ENCODE measurements around the gene CREB5. TPM values are rescaled to one million over a fixed set of nuclear protein-coding genes. Genes with fewer than 3 reads are reported as not detected.

CREB5 gene
- polyA plus RNA-seq, 4 donors = 7.4 to 13.4 (median 8.4) TPM

DNA sequence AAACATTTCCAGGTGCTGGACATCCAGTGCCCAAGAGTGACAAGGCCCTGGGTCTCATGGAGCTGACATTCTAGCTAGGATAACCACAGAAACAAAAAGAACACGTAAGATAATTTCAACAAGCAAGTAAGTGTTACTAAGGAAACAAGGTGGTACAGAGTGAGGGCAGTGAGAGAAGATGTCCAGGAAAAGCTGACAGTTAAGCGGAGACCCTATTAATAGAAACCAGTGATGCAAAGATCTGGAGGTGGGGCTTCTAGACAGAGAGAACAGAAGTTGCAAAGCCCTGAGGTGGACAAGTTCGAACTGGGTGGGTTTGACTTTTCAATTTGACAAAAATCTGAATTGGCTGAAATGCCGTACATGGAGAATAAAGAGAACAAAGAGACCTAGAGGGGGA lies 449.5 kb downstream of the CREB5 start:
- no peak for DNase-seq (ENCODE audit: low read depth in 4 of 4, low spot score in 3 of 4)

DNA sequence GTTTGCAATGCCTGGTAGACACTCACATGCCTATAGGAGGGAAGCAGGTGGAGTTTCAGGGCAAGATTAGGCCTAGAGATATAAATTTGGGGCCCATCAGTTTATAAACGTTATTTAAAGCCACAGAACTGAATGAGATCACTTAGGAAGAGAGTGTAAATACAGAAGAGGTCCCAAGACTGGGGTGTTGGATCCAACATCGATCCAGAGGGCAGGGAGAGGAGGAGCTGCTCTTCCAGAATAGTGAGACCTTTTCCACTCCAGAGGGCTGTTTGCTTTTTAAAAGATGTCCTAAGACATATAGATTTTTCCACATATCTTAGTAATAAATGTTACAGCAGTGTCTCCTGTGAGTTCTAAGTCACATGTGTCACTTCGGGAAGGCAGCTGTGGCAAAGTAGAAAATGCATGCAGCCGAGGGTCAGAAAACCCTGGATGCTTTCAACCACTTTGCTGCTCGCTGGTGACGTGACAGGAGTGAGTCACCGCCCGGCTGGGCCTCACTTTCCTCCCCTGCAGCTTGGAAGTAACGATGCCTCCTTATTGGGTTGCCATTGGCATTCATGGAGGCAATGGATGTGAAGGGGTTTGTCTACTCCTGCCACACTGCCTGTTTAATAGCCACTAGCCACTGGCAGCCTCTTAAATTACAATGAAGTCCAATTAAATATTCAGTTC lies 450.4 kb downstream of the CREB5 start:
- no peak for DNase-seq (ENCODE audit: low read depth in 4 of 4, low spot score in 3 of 4)

DNA sequence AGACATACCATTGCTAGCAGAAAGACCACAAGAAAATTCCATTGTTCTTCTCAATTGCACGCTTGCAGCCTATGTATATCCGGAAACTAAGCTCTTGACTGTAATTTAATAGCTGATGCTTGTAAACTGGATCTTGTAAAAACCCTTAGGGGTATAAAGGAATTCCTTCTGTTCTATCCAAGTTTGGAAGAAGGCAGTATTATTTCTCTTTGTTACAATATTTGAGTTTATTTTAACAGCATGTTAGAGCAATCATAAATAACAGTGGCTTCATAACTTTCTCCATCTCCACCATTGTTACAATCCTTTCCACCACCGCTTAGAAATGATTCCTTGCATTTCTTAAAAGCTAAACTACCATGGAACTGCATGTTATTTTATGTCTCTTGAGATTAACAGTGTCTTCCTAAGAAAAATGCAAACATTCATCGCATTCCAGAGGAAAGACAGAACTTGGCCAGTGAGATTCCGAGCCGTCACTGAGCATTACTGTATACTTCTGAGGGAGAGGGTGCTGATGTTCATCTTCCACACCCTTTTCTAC lies 453.4 kb downstream of the CREB5 start:
- DNase-seq (ENCODE audit: low read depth in 4 of 4, low spot score in 3 of 4) = no peak

DNA sequence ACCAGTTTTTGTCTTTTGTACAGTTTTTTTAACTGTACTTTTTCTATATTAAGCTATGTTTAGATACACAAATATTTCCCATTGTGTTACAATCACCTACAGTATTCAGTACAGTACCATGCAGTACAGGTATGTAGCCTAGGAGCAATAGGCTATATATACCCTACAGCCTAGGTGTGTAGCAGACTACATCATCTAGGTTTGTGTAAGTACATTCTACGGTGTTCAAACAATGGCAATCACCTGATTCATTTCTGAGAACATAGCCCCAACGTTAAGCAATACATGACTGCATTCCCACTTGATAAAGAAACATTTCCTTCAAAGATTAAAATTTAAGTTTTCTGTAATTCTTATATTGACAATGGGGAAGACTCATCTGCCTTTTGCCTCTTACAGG lies 456.4 kb downstream of the CREB5 start:
- DNase-seq (ENCODE audit: low read depth in 4 of 4, low spot score in 3 of 4) = no peak

DNA sequence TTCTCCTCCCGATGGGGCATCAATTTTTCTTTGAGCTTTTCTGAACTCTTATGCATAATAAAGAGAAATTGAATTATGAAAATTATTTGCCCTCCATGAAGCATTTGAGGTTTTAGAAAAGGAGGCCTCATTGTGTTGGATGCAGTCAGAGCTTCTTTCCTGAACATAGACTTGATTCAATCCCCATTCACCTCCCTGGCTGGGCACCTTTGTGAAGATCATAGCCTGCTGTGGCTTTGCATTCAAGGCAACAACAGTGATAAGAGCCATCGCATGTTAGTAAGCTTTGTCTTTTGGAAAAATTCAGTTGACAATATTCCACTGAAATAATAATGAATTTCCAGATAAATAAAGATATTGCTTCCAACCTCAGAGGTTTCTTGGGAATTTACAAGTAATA lies 458.8 kb downstream of the CREB5 start:
- DNase-seq (ENCODE audit: low read depth in 4 of 4, low spot score in 3 of 4) = no peak

DNA sequence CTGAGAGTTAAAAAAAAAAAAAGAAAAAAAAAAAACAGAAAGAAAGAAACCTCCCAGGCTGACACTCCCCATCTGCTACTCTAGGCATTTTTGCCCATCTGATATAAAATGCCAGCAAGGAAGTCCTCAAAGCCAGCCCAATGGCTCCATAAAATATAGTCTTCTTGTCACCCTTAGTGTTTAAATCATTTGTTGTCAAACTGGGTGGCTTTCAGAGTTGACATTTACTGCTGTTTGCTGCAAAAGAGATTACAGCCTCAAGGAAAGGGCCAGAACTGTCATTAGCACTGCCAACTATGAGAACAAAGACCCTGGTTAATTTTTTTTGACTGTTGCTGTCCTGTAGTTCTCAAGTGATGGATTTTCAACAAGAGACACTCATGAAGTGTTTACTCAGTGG lies 459.3 kb downstream of the CREB5 start:
- DNase-seq (ENCODE audit: low read depth in 4 of 4, low spot score in 3 of 4) = no peak

DNA sequence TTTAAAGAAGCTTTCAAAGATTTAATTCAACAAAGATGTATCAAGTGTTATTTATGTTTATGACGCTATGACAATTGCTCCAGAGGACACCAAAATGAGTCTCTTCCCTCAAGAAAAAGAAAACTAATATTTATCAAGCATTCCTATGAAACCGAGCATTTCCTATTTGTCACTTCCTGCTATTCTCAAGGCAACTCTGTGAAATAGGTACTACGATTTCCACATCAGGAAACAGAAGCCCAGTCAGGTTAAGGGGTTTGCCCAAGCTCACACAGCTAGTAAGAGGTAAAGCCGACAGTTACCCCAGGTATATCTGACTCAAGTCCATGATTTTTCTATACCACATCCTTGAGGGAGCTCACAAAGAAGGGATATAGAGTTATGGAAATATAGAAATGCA lies 459.9 kb downstream of the CREB5 start:
- DNase-seq (ENCODE audit: low read depth in 4 of 4, low spot score in 3 of 4) = no peak

DNA sequence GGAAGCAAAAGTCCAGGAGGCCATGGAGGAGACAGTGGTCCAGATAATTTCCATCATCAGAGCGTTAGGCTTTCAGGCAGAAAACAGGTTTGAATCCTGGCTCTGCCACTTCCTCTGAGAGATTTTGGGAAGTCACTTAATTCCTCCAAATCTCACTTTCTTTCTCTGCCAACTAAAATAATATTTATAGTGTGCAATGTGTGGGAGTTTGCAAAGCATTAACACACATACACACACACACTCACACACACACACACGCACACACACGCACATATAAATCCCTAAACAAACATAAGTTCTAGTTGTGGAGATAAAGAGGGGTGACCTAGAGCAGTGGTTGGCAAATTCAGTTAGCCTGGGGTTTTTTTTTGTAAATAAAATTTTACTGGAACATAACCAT lies 461.0 kb downstream of the CREB5 start:
- no peak for DNase-seq (ENCODE audit: low read depth in 4 of 4, low spot score in 3 of 4)

DNA sequence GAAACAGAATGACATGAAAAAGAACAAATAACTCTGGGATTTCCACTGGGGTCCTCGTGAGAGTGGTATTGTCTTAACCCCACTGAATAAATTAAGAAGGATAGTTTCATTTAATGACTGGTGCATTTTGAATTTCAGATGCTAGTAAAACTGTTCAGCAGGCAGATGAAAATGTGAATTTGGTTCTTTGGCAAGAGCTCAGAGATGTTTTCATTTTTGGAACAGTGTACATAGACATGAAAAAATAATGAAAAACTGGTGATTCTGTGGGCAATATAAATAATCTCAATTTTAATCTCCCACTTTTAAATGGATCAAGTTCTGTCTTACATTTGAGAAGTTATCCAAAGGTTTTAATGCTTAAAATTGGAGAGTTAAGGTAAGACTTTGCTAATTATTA lies 461.7 kb downstream of the CREB5 start:
- no peak for DNase-seq (ENCODE audit: low read depth in 4 of 4, low spot score in 3 of 4)

Other genes starting within 250 kb of the CREB5 start
- gene JAZF1, start 231.7 kb upstream of the CREB5 start, polyA plus RNA-seq (ENCODE audit: insufficient read length in 4 of 4) = 10 to 100 TPM; 12.5 to 16.8 (median 16.2) TPM